GM12874 (cell line): ENCODE measurements around the gene CFAP61.

Experiments used
- CTCF ChIP-seq: IDR thresholded peaks from 2 replicates; pipeline ENCODE4 v1.5.1; 2011; ENCODE audit warnings: low read depth, mild to moderate bottlenecking, control low read depth, low read length, moderate library complexity; ENCODE audit not compliant: insufficient read depth

CFAP61 gene

GRCh38 chr20:20148779-20149178, 96.4 kb downstream of the CFAP61 start:
- TF ChIP-seq CTCF: no peak

- TF ChIP-seq CTCF: no peak
Measured at GRCh38 chr20:20150241-20150640, 97.9 kb downstream of the CFAP61 start.

- TF ChIP-seq CTCF: no peak
Measured at GRCh38 chr20:20160520-20160919, 108.2 kb downstream of the CFAP61 start.

DNA sequence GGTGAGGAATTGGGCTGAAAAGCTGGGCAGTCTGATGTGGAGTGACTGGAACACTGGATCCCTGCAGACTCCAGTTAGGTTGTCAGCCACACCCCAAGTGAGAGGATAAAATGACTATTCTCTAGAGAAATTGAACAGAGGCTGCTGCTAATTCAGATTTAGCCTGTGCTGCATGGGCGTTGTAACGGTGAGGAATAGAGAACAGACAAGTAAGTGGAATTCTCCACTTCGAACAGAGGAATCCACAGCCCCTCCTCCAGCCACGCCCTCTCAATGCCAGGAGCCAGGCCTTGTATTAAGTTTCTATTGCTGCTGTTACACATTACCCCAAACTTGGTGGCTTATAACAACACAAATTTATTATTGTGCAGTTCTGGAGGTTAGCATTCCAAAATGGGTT, 109.3 kb downstream of the CFAP61 start:
- TF ChIP-seq CTCF: no peak

- TF ChIP-seq CTCF: no peak
Measured at GRCh38 chr20:20167698-20168097, 115.4 kb downstream of the CFAP61 start.

- TF ChIP-seq CTCF: no peak
Measured at GRCh38 chr20:20173254-20173653, 120.9 kb downstream of the CFAP61 start.

- no peak for TF ChIP-seq CTCF
Measured at GRCh38 chr20:20174089-20174835, 121.9 kb downstream of the CFAP61 start.
